Measurements from ENCODE around the gene MPDU1. TPM values are rescaled to one million over a fixed set of nuclear protein-coding genes. Genes with fewer than 3 reads are reported as not detected.

MPDU1 gene
- total RNA-seq, 1 experiment from 2014 or later = 57.0 TPM

- no peak for TF ChIP-seq ATF3 (CRISPR knock-in tag; conservative IDR thresholded peaks at IDR 0.05)
Observed at GRCh38 chr17:7538891-7539545, 44.6 kb upstream of the MPDU1 start (continued).

GRCh38 chr17:7541074-7541621 is 42.5 kb upstream of the MPDU1 start:
- ChIA-PET POLR2A (interaction anchor here (0.6 kb wide), 1 partner anchor 13 kb away, joined by 5 read pairs; no protein-coding TSS in a partner anchor), CTCF (interaction anchor here (1.5 kb wide), 1 partner anchor 19 kb away, joined by 5 read pairs; no protein-coding TSS in a partner anchor)
- no peaks in the 10 kb centered on the region for H3K4me1 Mint-ChIP-seq
- peaks cover 32% of the 10 kb centered on the region for H3K27me3 Mint-ChIP-seq (ENCODE audit: low read depth)
- no peaks in the 10 kb centered on the region for H3K36me3 Mint-ChIP-seq
- no peak overlapping the region for H3K4me3 Mint-ChIP-seq
- DNase-seq (ENCODE audit: low spot score) (no peak), ATAC-seq (no peak)
- H3K9me3 Mint-ChIP-seq = peaks cover 13% of the 10 kb centered on the region
- TF ChIP-seq TP53 (CRISPR knock-in tag; IDR thresholded peaks at IDR 0.05) (no peak), HMGA2 (CRISPR knock-in tag; IDR thresholded peaks at IDR 0.05) (no peak), TCF7 (CRISPR knock-in tag; IDR thresholded peaks at IDR 0.05; ENCODE audit: low read depth) (no peak), NR2C2 (CRISPR knock-in tag; IDR thresholded peaks at IDR 0.05) (no peak), FOXP1 (CRISPR knock-in tag; IDR thresholded peaks at IDR 0.05; ENCODE audit: borderline replicate concordance) (no peak), ZSCAN18 (CRISPR knock-in tag; IDR thresholded peaks at IDR 0.05) (no peak), RORB (CRISPR knock-in tag; IDR thresholded peaks at IDR 0.05) (no peak), ERG (CRISPR knock-in tag; IDR thresholded peaks at IDR 0.05) (no peak), TEAD4 (CRISPR knock-in tag; IDR thresholded peaks at IDR 0.05) (no peak), NFE2L1 (CRISPR knock-in tag; IDR thresholded peaks at IDR 0.05) (no peak), TEAD1 (CRISPR knock-in tag; IDR thresholded peaks at IDR 0.05) (no peak), ZNF219 (CRISPR knock-in tag; IDR thresholded peaks at IDR 0.05; ENCODE audit: borderline replicate concordance) (no peak), OVOL2 (CRISPR knock-in tag; IDR thresholded peaks at IDR 0.05; ENCODE audit: borderline replicate concordance) (no peak)
- TF ChIP-seq, protein P1, sequence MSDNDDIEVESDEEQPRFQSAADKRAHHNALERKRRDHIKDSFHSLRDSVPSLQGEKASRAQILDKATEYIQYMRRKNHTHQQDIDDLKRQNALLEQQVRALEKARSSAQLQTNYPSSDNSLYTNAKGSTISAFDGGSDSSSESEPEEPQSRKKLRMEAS (CRISPR knock-in tag; IDR thresholded peaks at IDR 0.05) = no peak
- TF ChIP-seq, protein P2, sequence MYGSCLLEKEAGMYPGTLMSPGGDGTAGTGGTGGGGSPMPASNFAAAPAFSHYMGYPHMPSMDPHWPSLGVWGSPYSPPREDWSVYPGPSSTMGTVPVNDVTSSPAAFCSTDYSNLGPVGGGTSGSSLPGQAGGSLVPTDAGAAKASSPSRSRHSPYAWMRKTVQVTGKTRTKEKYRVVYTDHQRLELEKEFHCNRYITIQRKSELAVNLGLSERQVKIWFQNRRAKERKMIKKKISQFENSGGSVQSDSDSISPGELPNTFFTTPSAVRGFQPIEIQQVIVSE (CRISPR knock-in tag; IDR thresholded peaks at IDR 0.05; ENCODE audit: borderline replicate concordance) = no peak
- TF ChIP-seq, protein P3, sequence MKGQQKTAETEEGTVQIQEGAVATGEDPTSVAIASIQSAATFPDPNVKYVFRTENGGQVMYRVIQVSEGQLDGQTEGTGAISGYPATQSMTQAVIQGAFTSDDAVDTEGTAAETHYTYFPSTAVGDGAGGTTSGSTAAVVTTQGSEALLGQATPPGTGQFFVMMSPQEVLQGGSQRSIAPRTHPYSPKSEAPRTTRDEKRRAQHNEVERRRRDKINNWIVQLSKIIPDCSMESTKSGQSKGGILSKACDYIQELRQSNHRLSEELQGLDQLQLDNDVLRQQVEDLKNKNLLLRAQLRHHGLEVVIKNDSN (CRISPR knock-in tag; IDR thresholded peaks at IDR 0.05) = no peak
- TF ChIP-seq, protein P4, sequence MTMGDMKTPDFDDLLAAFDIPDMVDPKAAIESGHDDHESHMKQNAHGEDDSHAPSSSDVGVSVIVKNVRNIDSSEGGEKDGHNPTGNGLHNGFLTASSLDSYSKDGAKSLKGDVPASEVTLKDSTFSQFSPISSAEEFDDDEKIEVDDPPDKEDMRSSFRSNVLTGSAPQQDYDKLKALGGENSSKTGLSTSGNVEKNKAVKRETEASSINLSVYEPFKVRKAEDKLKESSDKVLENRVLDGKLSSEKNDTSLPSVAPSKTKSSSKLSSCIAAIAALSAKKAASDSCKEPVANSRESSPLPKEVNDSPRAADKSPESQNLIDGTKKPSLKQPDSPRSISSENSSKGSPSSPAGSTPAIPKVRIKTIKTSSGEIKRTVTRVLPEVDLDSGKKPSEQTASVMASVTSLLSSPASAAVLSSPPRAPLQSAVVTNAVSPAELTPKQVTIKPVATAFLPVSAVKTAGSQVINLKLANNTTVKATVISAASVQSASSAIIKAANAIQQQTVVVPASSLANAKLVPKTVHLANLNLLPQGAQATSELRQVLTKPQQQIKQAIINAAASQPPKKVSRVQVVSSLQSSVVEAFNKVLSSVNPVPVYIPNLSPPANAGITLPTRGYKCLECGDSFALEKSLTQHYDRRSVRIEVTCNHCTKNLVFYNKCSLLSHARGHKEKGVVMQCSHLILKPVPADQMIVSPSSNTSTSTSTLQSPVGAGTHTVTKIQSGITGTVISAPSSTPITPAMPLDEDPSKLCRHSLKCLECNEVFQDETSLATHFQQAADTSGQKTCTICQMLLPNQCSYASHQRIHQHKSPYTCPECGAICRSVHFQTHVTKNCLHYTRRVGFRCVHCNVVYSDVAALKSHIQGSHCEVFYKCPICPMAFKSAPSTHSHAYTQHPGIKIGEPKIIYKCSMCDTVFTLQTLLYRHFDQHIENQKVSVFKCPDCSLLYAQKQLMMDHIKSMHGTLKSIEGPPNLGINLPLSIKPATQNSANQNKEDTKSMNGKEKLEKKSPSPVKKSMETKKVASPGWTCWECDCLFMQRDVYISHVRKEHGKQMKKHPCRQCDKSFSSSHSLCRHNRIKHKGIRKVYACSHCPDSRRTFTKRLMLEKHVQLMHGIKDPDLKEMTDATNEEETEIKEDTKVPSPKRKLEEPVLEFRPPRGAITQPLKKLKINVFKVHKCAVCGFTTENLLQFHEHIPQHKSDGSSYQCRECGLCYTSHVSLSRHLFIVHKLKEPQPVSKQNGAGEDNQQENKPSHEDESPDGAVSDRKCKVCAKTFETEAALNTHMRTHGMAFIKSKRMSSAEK (CRISPR knock-in tag; IDR thresholded peaks at IDR 0.05; ENCODE audit: borderline replicate concordance) = no peak
- TF ChIP-seq, protein P5, sequence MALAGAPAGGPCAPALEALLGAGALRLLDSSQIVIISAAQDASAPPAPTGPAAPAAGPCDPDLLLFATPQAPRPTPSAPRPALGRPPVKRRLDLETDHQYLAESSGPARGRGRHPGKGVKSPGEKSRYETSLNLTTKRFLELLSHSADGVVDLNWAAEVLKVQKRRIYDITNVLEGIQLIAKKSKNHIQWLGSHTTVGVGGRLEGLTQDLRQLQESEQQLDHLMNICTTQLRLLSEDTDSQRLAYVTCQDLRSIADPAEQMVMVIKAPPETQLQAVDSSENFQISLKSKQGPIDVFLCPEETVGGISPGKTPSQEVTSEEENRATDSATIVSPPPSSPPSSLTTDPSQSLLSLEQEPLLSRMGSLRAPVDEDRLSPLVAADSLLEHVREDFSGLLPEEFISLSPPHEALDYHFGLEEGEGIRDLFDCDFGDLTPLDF (CRISPR knock-in tag; IDR thresholded peaks at IDR 0.05) = no peak
- H3K27ac Mint-ChIP-seq = no peak overlapping the region
